PC-3 (cell line): ENCODE results near the gene INO80B. TPM values are rescaled to one million over a fixed set of nuclear protein-coding genes. Genes with fewer than 3 reads are reported as not detected.

ENCODE experiments used
- ATAC-seq: fragments of 200-7000 bp; cut with Tn5 transposase; 2 replicates; pipeline ENCODE4 v1.9.1; 2020; ENCODE audit warnings: mild to moderate bottlenecking, moderate library complexity
- BruUV-seq: library from RNA; stranded (reverse); fragments of 400-500 nt; replicated peaks from 2 replicates; lab custom pipeline; 2021; lab: Mats Ljungman, UMichigan
- CTCF ChIA-PET: fragments of 300-600 bp; sonication (Branson Sonifier 250); formaldehyde crosslinking; loops from one replicate; lab custom pipeline; 2022; ENCODE audit warnings: antibody characterized with exemption; lab: Charles Lee
- POLR2A ChIA-PET: fragments of 300-600 bp; sonication (Branson Sonifier 250); formaldehyde crosslinking; loops from one replicate; lab custom pipeline; 2022; ENCODE audit warnings: antibody characterized with exemption; ENCODE audit not compliant: unreplicated experiment; lab: Charles Lee
- DNase-seq: peaks from one replicate; pipeline ENCODE4 v3.0.0-alpha.2; 2015
- H2AFZ ChIP-seq: fragments of 300-600 bp; sonication (generic); 2 replicates; pipeline ENCODE4 v1.6.0; 2016; ENCODE audit warnings: antibody characterized with exemption, low read length
- H3F3A ChIP-seq: fragments of 300-600 bp; sonication (generic); one replicate; pipeline ENCODE4 v1.6.0; 2017; ENCODE audit warnings: antibody characterized with exemption, low read length, control low read depth, mild to moderate bottlenecking; ENCODE audit not compliant: unreplicated experiment
- H3K27ac ChIP-seq: fragments of 300-600 bp; sonication (generic); 2 replicates; pipeline ENCODE4 v1.5.1; 2016; ENCODE audit warnings: mild to moderate bottlenecking, low read length
- H3K27me3 ChIP-seq: fragments of 300-600 bp; sonication (generic); 2 replicates; pipeline ENCODE4 v1.6.1; 2016; ENCODE audit warnings: low read length, mixed read lengths
- H3K36me3 ChIP-seq: fragments of 300-600 bp; sonication (generic); 2 replicates; pipeline ENCODE4 v1.6.1; 2016; ENCODE audit warnings: low read depth, mixed run types, low read length, mixed read lengths
- H3K4me1 ChIP-seq: fragments of 300-600 bp; sonication (generic); 2 replicates; pipeline ENCODE4 v1.5.1; 2016; ENCODE audit warnings: low read length; ENCODE audit not compliant: insufficient read depth
- H3K4me2 ChIP-seq: fragments of 300-600 bp; sonication (generic); 2 replicates; pipeline ENCODE4 v1.6.0; 2016; ENCODE audit warnings: low read length
- H3K4me3 ChIP-seq: fragments of 300-600 bp; sonication (generic); 2 replicates; pipeline ENCODE4 v1.5.1; 2016; ENCODE audit warnings: mild to moderate bottlenecking, low read length, mixed read lengths
- H3K79me2 ChIP-seq: fragments of 300-600 bp; sonication (generic); 2 replicates; pipeline ENCODE4 v1.6.1; 2017; ENCODE audit warnings: low read length, mixed read lengths
- H3K9ac ChIP-seq: fragments of 300-600 bp; sonication (generic); 2 replicates; pipeline ENCODE4 v1.6.0; 2016; ENCODE audit warnings: mild to moderate bottlenecking, low read length
- H3K9me2 ChIP-seq: fragments of 300-600 bp; sonication (generic); replicated peaks from 2 replicates; pipeline ENCODE4 v1.6.1; 2016; ENCODE audit warnings: mixed run types, low read length, mixed read lengths
- H3K9me3 ChIP-seq: fragments of 300-600 bp; sonication (generic); 2 replicates; pipeline ENCODE4 v1.6.1; 2016; ENCODE audit warnings: low read length, mixed read lengths
- H4K20me1 ChIP-seq: fragments of 300-600 bp; sonication (generic); 2 replicates; pipeline ENCODE4 v1.6.1; 2016; ENCODE audit warnings: low read length, mixed read lengths
- EZH2phosphoT487 ChIP-seq: fragments of 300-600 bp; sonication (generic); IDR thresholded peaks from 2 replicates; pipeline ENCODE4 v1.6.1; 2018; ENCODE audit warnings: mild to moderate bottlenecking, antibody characterized with exemption, low read length, borderline replicate concordance
- intact Hi-C: fragments of 100-400 bp; cut with micrococcal nuclease; formaldehyde crosslinking; loops from 2 replicates; pipeline ENCODE4 v1.9.0; 2023
- total RNA-seq: library from RNA; depleted of rRNA; stranded (reverse); fragments of >200 nt; gene quantifications from 2 replicates; pipeline ENCODE4 v1.2.3, GENCODE V29; 2014; rRNA removed
- TF ChIP-seq, protein P1 (sequence below): fragments of 300-600 bp; sonication (generic); conservative IDR thresholded peaks from 2 replicates; pipeline ENCODE4 v1.5.1; 2017; ENCODE audit warnings: antibody characterized with exemption, low read depth, mild to moderate bottlenecking, low read length

Gene INO80B
- total RNA-seq, 1 experiment from 2014 or later: 26.2 TPM

- intact Hi-C loops: loop anchor here (1.0 to 2.0 kb wide), 3 partner anchors 22 to 53 kb away; partner anchors contain the start of genes AUP1, HTRA2, INO80B and TTC31
- CTCF ChIA-PET: no interaction called here
- no TSS peak for BruUV-seq
- H3F3A ChIP-seq: no peaks in the 10 kb centered on the region
- TF ChIP-seq, protein P1, sequence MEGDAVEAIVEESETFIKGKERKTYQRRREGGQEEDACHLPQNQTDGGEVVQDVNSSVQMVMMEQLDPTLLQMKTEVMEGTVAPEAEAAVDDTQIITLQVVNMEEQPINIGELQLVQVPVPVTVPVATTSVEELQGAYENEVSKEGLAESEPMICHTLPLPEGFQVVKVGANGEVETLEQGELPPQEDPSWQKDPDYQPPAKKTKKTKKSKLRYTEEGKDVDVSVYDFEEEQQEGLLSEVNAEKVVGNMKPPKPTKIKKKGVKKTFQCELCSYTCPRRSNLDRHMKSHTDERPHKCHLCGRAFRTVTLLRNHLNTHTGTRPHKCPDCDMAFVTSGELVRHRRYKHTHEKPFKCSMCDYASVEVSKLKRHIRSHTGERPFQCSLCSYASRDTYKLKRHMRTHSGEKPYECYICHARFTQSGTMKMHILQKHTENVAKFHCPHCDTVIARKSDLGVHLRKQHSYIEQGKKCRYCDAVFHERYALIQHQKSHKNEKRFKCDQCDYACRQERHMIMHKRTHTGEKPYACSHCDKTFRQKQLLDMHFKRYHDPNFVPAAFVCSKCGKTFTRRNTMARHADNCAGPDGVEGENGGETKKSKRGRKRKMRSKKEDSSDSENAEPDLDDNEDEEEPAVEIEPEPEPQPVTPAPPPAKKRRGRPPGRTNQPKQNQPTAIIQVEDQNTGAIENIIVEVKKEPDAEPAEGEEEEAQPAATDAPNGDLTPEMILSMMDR: 0 out of 2 replicates have a peak, but pooled peaks have one; percentile 17
- no peak for TF ChIP-seq EZH2phosphoT487
- peak; percentile 99 for DNase-seq
- ATAC-seq: peak; percentile 93
- H3K27me3 ChIP-seq: no peaks in the 10 kb centered on the region
- H3K79me2 ChIP-seq: peaks cover 22% of the 10 kb centered on the region
- H4K20me1 ChIP-seq: no peaks in the 10 kb centered on the region
- peak within 1 kb of the TSS; percentile 95 for H3K4me3 ChIP-seq
- peak within 1 kb of the TSS; percentile 84 for H2AFZ ChIP-seq
- H3K9me3 ChIP-seq: no peaks in the 10 kb centered on the region
- H3K36me3 ChIP-seq: peaks cover 7% of the 10 kb centered on the region
- peak within 1 kb of the TSS; percentile 93 for H3K4me2 ChIP-seq
- H3K27ac ChIP-seq: peak within 1 kb of the TSS; percentile 94
- peaks cover 18% of the 10 kb centered on the region for H3K4me1 ChIP-seq
- no peaks in the 10 kb centered on the region for H3K9me2 ChIP-seq
- POLR2A ChIA-PET: interaction anchor here (0.5 kb wide), 1 partner anchor 1122 kb away, joined by 7 read pairs; the partner anchor contains the start of gene ALMS1
- peak within 1 kb of the TSS; percentile 99 for H3K9ac ChIP-seq
Measured at GRCh38 chr2:74507145-74507925, 52.4 kb downstream of the INO80B start, which contains the start of gene PCGF1. PCGF1 (minus strand) TSS chr2:74507695; CDS start chr2:74507668, 27 bp downstream.

Other genes with a start within 250 kb of the INO80B start
- 0.40 and 2.4 TPM in 2 replicates for gene SLC4A5, start 111.7 kb upstream of the INO80B start, total RNA-seq
- gene DCTN1, start 74.8 kb upstream of the INO80B start, total RNA-seq: 67.8 and 91.0 TPM in 2 replicates
- 1.6 and 2.4 TPM in 2 replicates for gene C2orf81, start 33.5 kb upstream of the INO80B start, total RNA-seq
- gene WDR54, start 33.4 kb upstream of the INO80B start, total RNA-seq: 38.8 and 41.0 TPM in 2 replicates
- 90.5 and 138 TPM in 2 replicates for gene RTKN, start 13.2 kb upstream of the INO80B start, total RNA-seq
- gene WBP1, start 3.4 kb downstream of the INO80B start, total RNA-seq: 57.5 and 64.4 TPM in 2 replicates
- gene MOGS, start 10.3 kb downstream of the INO80B start, total RNA-seq: 60.6 and 70.1 TPM in 2 replicates
- gene MRPL53, start 17.6 kb downstream of the INO80B start, total RNA-seq: 86.9 and 102 TPM in 2 replicates
- gene CCDC142, start 27.9 kb downstream of the INO80B start, total RNA-seq: 14.7 and 21.1 TPM in 2 replicates
- gene TTC31, start 28.0 kb downstream of the INO80B start, total RNA-seq: 21.1 and 21.4 TPM in 2 replicates
- not detected in 2 replicates for gene LBX2, start 44.5 kb downstream of the INO80B start, total RNA-seq
- gene PCGF1, start 52.6 kb downstream of the INO80B start, total RNA-seq: 31.2 and 35.7 TPM in 2 replicates
- gene TLX2, start 59.4 kb downstream of the INO80B start, total RNA-seq: 3.1 and 3.4 TPM in 2 replicates
- 0.07 and 0.63 TPM in 2 replicates for gene DQX1, start 71.1 kb downstream of the INO80B start, total RNA-seq
- 218 and 233 TPM in 2 replicates for gene AUP1, start 74.6 kb downstream of the INO80B start, total RNA-seq
- 71.8 and 77.5 TPM in 2 replicates for gene HTRA2, start 74.8 kb downstream of the INO80B start, total RNA-seq
- gene LOXL3, start 98.9 kb downstream of the INO80B start, total RNA-seq: 5.8 and 12.4 TPM in 2 replicates
- 4.7 and 6.0 TPM in 2 replicates for gene DOK1, start 99.6 kb downstream of the INO80B start, total RNA-seq
- not detected in 2 replicates for gene M1AP, start 193.2 kb downstream of the INO80B start, total RNA-seq
- gene SEMA4F, start 199.2 kb downstream of the INO80B start, total RNA-seq: 7.6 and 13.9 TPM in 2 replicates